Thoracic aorta (tissue), 2 donors: ENCODE results near the gene SFXN3. TPM values are rescaled to one million over a fixed set of nuclear protein-coding genes. Genes with fewer than 3 reads are reported as not detected.
A peak's percentile ranks its signal among the peaks of the same experiment; 100 is the strongest.

Experiments
- ATAC-seq: fragments of 150-250 bp; one replicate; pipeline ENCODE4 v1.8.0; 2017; ENCODE audit warnings: low read depth; ENCODE audit not compliant: insufficient number of reproducible peaks, low FRiP score
- DNase-seq: peaks from one replicate; pipeline ENCODE4 v3.0.0-alpha.2; 2020; ENCODE audit warnings: low spot score
- H3K27ac ChIP-seq, 2 donors: fragments of 200-600 bp; sonication (generic); 1 replicate in 1 of 2; 2 replicates in 1 of 2; pipeline ENCODE4 v1.5.1; 2016; ENCODE audit warnings: mild to moderate bottlenecking in 2 of 2, moderate library complexity in 2 of 2
- H3K27me3 ChIP-seq: fragments of 200-600 bp; sonication (generic); replicated peaks from 2 replicates; pipeline ENCODE4 v1.6.0; 2016; ENCODE audit warnings: mild to moderate bottlenecking; ENCODE audit not compliant: insufficient read depth
- H3K36me3 ChIP-seq: fragments of 200-600 bp; sonication (generic); one replicate; pipeline ENCODE4 v1.5.1; 2016
- H3K4me1 ChIP-seq, 2 donors: fragments of 200-600 bp; sonication (generic); 1 replicate in 1 of 2; 2 replicates in 1 of 2; pipeline versions ENCODE4 v1.5.1 to v1.6.0; 2016; ENCODE audit warnings: low read depth in 2 of 2, mild to moderate bottlenecking in 1 of 2; ENCODE audit not compliant: control insufficient read depth in 1 of 2
- H3K4me3 ChIP-seq: fragments of 200-600 bp; sonication (generic); 2 replicates; pipeline ENCODE4 v1.5.1; 2016; ENCODE audit warnings: mild to moderate bottlenecking
- H3K9me3 ChIP-seq: fragments of 200-600 bp; sonication (generic); 2 replicates; pipeline ENCODE4 v1.5.1; 2016
- total RNA-seq, 2 donors: library from RNA; depleted of rRNA; stranded (reverse); fragments of >200 nt; gene quantifications; one replicate each; pipeline versions ENCODE4 v1.1.0 to v1.2.3, GENCODE V29; 2016
- TF ChIP-seq, protein P1 (sequence below): fragments of 200-600 bp; sonication (generic); IDR thresholded peaks from one replicate; pipeline ENCODE4 v1.5.1; 2019; ENCODE audit warnings: antibody characterized with exemption

The SFXN3 gene
- total RNA-seq, 2 donors from 2014 or later: 136 to 206 TPM

DNA sequence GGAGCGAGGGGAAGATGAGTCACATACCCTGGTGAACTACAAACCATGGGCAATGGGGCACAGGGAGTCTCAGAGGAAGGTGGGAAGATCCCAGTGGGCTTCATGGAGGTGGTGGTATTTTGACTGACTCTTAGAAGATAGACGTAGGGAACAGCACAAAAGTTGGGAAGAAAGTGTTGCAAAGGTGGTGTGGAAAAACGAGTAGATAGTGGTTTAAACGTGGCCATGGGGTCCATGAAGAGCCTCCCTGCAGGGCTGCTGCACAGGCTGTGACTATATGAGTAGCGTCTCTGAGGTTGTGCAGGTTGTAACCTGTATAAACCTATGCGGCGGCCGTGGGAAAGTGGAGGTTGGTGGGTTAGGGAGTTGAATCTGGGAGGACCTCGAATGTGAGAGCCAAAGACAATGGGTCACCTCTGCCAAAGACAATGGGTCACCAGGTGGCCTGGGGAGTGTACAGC, 17.6 kb upstream of the SFXN3 start:
- ATAC-seq (no peak), DNase-seq (no peak)
- H3K4me3 ChIP-seq: no peak overlapping the region
- peaks cover 0 to 22% of the 10 kb centered on the region in 2 donors for H3K4me1 ChIP-seq
- H3K36me3 ChIP-seq: no peaks in the 10 kb centered on the region
- TF ChIP-seq, protein P1, sequence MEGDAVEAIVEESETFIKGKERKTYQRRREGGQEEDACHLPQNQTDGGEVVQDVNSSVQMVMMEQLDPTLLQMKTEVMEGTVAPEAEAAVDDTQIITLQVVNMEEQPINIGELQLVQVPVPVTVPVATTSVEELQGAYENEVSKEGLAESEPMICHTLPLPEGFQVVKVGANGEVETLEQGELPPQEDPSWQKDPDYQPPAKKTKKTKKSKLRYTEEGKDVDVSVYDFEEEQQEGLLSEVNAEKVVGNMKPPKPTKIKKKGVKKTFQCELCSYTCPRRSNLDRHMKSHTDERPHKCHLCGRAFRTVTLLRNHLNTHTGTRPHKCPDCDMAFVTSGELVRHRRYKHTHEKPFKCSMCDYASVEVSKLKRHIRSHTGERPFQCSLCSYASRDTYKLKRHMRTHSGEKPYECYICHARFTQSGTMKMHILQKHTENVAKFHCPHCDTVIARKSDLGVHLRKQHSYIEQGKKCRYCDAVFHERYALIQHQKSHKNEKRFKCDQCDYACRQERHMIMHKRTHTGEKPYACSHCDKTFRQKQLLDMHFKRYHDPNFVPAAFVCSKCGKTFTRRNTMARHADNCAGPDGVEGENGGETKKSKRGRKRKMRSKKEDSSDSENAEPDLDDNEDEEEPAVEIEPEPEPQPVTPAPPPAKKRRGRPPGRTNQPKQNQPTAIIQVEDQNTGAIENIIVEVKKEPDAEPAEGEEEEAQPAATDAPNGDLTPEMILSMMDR: no peak
- no peaks in the 10 kb centered on the region for H3K27me3 ChIP-seq
- H3K9me3 ChIP-seq: no peaks in the 10 kb centered on the region
- peak overlapping the region; percentile 0 to 14 for H3K27ac ChIP-seq

DNA sequence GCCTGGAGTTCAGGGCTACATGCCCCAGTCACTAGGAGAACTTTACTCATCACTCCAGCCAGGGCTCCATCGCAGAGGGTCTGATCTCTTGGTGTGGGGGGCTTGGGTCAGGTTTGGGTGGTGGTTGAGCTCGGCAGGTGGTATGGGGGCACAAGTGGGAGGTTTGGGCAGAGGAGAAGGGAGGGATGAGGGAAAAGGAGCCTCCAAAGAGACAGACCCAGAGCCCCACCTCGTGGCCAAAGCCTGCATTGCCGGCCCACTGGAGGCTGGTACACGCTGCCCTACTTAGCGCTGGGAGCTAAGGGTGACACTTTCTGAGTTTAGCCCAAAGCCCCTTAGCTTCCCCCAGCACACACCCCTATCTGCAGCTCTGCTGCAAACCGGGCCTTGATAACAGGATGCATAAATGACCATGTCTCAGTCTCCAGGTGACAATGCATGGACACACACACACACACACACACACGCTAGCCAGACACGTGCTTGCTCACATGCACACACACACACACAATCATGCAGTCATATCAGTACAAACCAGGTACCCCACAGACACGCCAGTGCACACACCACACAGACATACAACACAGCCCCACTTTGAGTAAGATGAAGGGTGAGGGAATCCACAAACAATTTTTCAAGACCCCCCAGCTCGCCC, 16.7 kb upstream of the SFXN3 start:
- H3K9me3 ChIP-seq: no peaks in the 10 kb centered on the region
- no peaks in the 10 kb centered on the region for H3K36me3 ChIP-seq
- TF ChIP-seq, protein P1: peak; percentile 91
- ATAC-seq (peak; percentile 34), DNase-seq (peak; percentile 51)
- no peaks in the 10 kb centered on the region for H3K27me3 ChIP-seq
- H3K4me3 ChIP-seq: no peak overlapping the region
- peaks cover 0 to 19% of the 10 kb centered on the region in 2 donors for H3K4me1 ChIP-seq
- H3K27ac ChIP-seq: no peak overlapping the region

DNA sequence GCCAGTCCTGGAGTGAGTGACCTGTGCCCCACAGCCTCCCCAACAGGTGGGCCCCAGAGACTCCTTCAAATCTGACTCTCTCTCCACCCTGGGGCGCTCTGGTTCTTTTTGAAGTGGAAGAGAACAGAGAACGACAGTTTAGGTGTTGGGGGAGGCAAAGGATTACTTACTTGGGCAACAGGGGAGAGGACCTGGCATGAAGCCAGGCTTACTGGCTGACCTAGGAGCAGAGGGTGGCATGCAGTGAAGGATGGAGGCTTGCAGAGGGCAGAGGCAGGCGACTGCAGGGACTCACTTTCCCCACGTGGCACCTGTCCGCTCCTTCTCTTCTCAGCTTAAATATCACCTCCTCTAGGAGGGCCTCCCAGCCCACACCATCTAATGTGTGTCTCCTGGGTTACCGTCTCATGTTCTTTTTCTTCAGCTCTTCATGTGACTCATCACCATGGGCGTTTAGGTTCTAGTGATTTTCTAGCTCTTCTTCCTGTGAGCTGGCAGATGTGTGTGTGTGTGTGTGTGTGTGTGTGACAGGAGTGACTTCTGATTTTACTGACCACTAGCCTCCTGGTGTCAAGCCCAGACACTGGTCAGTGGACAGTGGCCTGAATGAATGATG, 16.0 kb upstream of the SFXN3 start:
- H3K4me3 ChIP-seq: no peak overlapping the region

DNA sequence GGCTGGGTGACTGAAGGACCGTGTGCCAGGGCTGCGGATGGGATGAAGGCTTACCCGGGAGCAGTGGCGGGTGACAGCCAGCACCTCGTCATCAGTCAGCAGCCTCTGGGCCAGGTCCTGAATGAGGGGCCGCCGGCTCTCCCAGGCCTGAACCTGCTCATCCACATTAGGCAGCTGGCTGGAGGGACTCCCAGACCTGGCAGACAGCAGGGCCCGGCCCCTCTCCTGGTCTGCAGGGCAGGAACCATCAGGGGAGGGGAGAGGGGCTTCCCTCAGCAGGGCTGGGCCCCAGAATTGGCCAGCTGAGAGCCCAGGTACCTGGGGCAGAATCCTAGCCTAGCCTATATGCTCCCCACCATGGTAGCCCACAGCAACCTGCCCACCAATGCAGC, 15.5 kb upstream of the SFXN3 start:
- ATAC-seq (no peak), DNase-seq (no peak)
- no peaks in the 10 kb centered on the region for H3K36me3 ChIP-seq
- H3K9me3 ChIP-seq: no peaks in the 10 kb centered on the region
- no peak overlapping the region for H3K27ac ChIP-seq
- TF ChIP-seq, protein P1: no peak
- H3K27me3 ChIP-seq: no peaks in the 10 kb centered on the region
- H3K4me3 ChIP-seq: no peak overlapping the region
- H3K4me1 ChIP-seq: peaks cover 0 to 19% of the 10 kb centered on the region in 2 donors

More for the DNA sequence above, 16.0 kb upstream of the SFXN3 start:
- Histone ChIP-seq H3K9me3 (no peaks in the 10 kb centered on the region), H3K27ac (no peak overlapping the region), H3K4me1 (peaks cover 0 to 19% of the 10 kb centered on the region in 2 donors), H3K27me3 (no peaks in the 10 kb centered on the region), H3K36me3 (no peaks in the 10 kb centered on the region)
- DNase-seq: no peak
- TF ChIP-seq, protein P1: no peak
- no peak for ATAC-seq

DNA sequence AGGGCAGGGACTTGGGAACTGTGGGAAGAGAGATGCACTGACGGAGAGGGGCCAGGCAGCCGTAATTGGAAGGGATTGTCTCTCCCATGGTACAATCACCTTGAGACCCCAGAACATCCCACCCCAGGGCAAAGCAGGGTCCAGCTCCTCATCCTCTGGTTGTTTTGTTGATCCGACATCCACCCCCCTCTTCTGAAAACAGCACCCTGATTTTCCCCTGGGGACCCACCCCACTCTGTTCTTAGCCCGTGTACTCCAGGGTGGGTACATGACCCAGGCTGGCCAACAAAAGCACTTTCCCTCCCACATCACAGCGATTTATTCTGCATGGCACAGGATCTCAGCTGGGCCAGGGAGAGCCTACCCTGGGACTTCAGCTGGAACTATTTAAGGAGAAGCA, 14.2 kb upstream of the SFXN3 start:
- no peak overlapping the region for H3K27ac ChIP-seq
- TF ChIP-seq, protein P1: no peak
- H3K9me3 ChIP-seq: no peaks in the 10 kb centered on the region
- H3K4me1 ChIP-seq: peaks cover 0 to 19% of the 10 kb centered on the region in 2 donors
- H3K27me3 ChIP-seq: no peaks in the 10 kb centered on the region
- no peak for ATAC-seq
- no peak for DNase-seq
- H3K36me3 ChIP-seq: no peaks in the 10 kb centered on the region
- H3K4me3 ChIP-seq: no peak overlapping the region
